ENCODE data around the gene AFDN.
A peak's percentile ranks its signal among the peaks of the same experiment; 100 is the strongest.

The AFDN gene

GRCh38 chr6:167795321-167795811, 31.3 kb upstream of the AFDN start:
- peak; percentile 55 for DNase-seq

DNA sequence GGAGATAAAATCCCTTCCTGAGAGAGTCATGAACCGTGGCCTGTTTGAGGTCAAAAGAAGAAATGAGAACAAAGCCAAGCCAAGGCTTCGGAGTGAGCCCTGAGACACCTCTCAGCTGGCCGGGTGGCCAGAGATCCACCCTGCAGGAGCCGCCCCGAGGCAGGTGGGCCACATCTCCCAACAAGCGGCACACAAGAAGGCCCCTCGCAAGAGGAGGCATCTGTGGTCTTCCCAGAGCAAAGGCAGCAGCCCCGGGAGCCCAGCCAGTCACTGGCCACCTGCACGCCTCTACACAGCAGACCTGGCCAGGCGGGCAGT, 30.9 kb upstream of the AFDN start:
- no peak for DNase-seq

DNA sequence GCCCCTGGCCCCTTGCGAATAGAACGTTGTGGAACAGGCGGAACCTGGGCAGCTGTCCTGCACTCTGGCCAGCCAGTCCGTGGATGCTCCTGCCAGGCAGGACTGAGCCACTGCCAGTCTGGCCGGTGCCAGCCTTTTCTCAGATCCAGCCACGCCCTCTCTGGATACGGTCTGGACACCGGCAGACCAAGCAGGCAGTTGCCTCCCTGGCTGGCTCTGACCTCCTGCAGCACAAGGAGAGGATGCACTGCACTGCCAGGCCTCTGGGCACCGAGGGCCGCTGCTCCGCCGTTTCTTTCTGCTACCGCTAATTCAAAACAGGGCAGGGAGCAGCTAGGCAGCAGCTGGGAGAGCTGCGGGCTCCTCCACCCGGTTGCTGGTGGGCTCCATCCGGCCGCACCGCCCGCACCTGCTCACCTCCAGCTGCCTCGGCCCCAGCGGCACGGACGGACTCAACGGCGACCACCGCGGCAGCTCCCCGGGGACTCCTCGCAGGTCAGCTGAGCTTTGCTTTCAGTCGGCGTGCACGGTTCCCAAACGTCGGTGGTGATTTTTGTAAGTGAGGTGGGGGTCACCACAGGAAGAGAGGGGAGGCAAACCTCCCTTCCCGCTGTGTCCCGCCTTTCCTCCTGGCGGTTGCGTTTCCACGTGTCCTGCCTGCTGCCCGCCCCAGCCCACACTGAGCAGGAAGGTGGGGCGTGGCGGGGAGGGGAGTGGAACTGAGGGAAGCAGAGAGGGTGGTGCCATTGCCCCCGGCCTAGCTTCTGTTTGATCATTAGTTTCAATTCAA, 30.3 kb upstream of the AFDN start:
- DNase-seq: peak; percentile 65

- DNase-seq: no peak
Observed at GRCh38 chr6:167797011-167797471, 29.7 kb upstream of the AFDN start.

GRCh38 chr6:167797476-167798265, 29.0 kb upstream of the AFDN start:
- no peak for DNase-seq

- no peak for DNase-seq
Observed at GRCh38 chr6:167798453-167798852, 28.3 kb upstream of the AFDN start.

- DNase-seq: no peak
Observed at GRCh38 chr6:167799033-167799821, 27.5 kb upstream of the AFDN start.

GRCh38 chr6:167800549-167800948, 26.2 kb upstream of the AFDN start:
- DNase-seq: no peak

GRCh38 chr6:167801263-167801662, 25.4 kb upstream of the AFDN start:
- no peak for DNase-seq

- no peak for DNase-seq
Observed at GRCh38 chr6:167802339-167802738, 24.4 kb upstream of the AFDN start.

DNA sequence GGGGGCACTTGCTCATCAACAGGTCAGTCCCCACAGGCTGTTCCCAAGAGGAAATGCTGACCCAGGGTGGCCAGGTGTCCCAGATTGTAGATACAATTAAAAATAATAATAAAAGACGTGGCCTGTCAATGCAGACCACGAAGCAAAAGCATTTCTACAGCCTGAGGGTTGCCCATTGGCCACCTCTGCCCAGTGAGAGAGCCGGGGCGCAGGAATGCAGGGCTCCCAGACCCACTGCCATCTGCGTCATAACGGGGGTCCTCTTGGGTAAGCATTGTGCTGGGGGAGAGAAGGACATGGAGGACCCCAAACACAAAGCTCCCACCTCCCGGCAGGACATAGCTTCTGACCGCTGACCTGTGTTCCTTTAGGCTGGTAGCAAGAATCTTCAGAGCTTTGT, 22.9 kb upstream of the AFDN start:
- no peak for DNase-seq

DNA sequence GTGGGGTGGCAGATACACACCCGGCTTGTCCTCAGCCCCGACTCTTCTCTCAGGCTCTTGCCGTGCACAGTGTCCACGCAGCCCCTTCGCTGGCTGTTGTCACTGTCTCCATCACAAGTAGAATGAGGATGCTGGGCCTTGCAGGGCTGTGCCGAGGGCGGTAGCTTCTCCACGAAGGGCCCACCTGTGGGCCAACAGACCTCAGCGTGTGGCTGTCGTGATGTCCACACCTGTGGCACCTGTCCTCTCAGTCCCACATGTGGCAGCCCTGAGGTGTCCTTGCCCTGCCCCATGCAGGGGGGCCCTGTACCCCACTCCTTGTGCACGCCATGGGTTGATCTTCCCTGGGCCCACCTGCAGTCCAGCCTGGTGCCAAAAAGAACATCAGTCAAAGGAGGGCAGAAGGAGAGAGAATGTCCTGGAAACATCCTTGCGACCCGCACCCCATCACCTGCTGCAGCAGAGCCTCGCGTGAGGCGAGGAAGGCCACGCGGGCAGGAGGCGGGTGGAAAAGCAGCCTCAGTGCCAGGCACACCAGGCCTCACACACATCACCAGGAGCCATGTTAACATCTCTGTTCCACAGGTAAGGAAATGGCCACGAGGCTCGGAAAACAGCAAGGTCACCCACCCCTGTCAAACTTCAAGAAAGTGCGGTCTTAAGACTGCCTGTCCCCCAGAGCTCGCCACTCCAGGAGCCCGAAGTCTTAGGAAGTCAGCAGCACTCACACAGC, 22.3 kb upstream of the AFDN start:
- no peak for DNase-seq

DNA sequence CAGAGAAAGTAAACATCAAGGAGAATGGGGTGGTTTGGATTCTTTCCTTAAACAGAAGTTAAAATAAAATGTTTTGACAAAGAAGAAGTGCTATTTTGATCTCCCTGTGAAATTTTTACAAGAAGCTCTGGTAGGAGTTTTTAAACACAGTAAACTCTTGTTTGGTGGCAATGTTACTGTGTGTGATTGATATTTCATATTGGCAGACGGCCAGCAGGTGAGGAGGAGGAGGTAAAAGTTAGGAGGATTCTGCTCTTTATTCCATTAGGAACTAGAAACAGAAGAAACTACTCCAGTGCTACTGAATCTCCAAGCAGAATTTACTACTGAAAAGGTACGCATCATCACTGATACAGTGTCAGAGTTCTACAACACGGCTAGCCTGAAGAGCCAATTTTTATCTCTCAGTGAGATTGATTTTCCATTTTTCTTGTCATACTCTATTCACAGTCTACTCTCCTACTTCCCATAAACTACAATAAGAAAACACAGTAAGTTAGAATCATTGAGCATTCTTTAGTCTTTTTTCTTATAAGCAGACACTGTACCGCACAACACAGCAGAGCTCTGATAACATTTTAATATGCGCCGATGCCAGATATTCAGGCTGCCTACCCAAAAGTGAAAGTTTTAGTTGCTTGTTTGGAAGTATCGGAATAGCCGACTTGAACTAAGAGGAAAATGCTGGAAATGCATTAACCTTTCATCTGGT, 21.2 kb upstream of the AFDN start:
- no peak for DNase-seq

- DNase-seq: no peak
Observed at GRCh38 chr6:167806061-167806700, 20.5 kb upstream of the AFDN start.

DNA sequence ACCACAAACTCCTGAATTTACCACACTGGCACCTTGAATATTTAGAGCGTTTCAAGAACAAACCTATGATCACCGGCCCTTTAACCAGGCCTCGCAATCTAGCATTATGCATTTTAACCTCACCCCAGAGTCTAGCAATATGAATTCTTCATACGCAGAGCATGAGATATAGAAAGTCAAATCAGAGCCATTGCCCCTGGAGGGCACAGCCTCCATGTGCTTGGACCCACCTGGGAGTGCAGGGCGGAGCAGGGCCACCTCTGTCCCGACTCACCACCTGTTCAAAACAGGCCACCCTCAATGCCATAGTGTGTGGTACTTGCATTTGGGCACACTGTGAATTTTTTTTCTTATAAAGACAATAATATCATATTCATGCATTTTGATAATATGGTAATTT, 19.5 kb upstream of the AFDN start:
- DNase-seq: no peak

- no peak for DNase-seq
Observed at GRCh38 chr6:167807756-167808155, 19.0 kb upstream of the AFDN start.

GRCh38 chr6:167811040-167811439, 15.7 kb upstream of the AFDN start:
- no peak for DNase-seq

DNA sequence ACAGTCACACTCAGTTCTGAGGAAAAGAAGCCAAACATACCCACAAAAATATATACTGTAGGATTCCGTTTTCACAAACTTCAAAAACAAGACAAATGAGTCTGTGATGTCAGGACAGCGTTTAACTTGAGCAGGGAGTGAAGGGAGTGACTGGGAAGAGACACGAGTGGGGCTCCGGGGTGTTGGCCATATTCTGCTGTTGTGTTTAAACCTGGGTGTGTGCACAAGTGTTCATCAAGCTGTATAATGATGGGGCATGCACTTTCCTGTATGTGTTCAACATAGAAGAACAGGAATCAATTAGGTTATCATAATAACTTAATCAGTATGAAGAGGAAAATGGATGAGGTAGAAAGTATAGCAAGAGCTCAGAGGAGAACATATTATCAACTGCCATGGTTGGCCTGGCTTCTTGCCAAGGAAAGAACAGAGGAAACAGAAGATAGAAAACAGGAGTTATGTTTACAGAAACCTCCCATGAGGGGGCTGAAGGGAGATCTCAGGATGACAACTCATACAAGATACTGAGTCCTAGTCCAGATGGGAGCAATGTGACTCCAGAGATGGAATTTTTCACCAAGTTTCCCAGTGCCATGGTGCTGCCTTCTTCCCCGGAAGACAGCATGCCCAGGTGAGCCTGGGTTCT, 15.1 kb upstream of the AFDN start:
- no peak for DNase-seq

- DNase-seq: no peak
Observed at GRCh38 chr6:167812088-167812487, 14.6 kb upstream of the AFDN start.

- DNase-seq: no peak
Observed at GRCh38 chr6:167815296-167815980, 11.3 kb upstream of the AFDN start.

All from right kidney (tissue), 1 donor.